IPS-18a (cell line): ENCODE data around the gene C12orf60.

Experiments used
- H3K27ac ChIP-seq: one replicate; pipeline ENCODE4 v1.5.1; 2013; ENCODE audit warnings: low read length
- H3K27me3 ChIP-seq: one replicate; pipeline ENCODE4 v1.6.1; 2013; ENCODE audit warnings: mild to moderate bottlenecking, low read length; ENCODE audit not compliant: control insufficient read depth, insufficient read depth
- H3K36me3 ChIP-seq: one replicate; pipeline ENCODE4 v1.6.1; 2013; ENCODE audit warnings: low read depth, low read length; ENCODE audit not compliant: control insufficient read depth
- H3K4me1 ChIP-seq: one replicate; pipeline ENCODE4 v1.6.1; 2013; ENCODE audit warnings: low read depth, low read length; ENCODE audit not compliant: control insufficient read depth
- H3K4me3 ChIP-seq: one replicate; pipeline ENCODE4 v1.5.1; 2013; ENCODE audit warnings: low read length
- H3K9ac ChIP-seq: one replicate; pipeline ENCODE4 v1.6.1; 2013; ENCODE audit warnings: mild to moderate bottlenecking, low read length, moderate library complexity
- H3K9me3 ChIP-seq: one replicate; pipeline ENCODE4 v1.6.1; 2013; ENCODE audit warnings: low read depth, low read length; ENCODE audit not compliant: control insufficient read depth

The C12orf60 gene

GRCh38 chr12:14814014-14814413 is 10.5 kb downstream of the C12orf60 start, which contains the start of gene SMCO3:
TSS of gene SMCO3 (minus strand) at chr12:14814182. CDS start at chr12:14806680, 7,502 bp downstream.
- no peaks in the 10 kb centered on the region for H3K9me3 ChIP-seq
- no peak within 1 kb of the TSS for H3K4me3 ChIP-seq

GRCh38 chr12:14824012-14824634 is 20.7 kb downstream of the C12orf60 start:
- Histone ChIP-seq H3K4me3 (no peak overlapping the region), H3K27me3 (no peaks in the 10 kb centered on the region), H3K9ac (no peak overlapping the region), H3K36me3 (no peaks in the 10 kb centered on the region), H3K27ac (no peak overlapping the region), H3K9me3 (no peaks in the 10 kb centered on the region), H3K4me1 (peaks cover 4% of the 10 kb centered on the region)

More at GRCh38 chr12:14814014-14814413, 10.5 kb downstream of the C12orf60 start, which contains the start of gene SMCO3:
- Histone ChIP-seq H3K27me3 (no peaks in the 10 kb centered on the region), H3K4me1 (no peaks in the 10 kb centered on the region), H3K36me3 (no peaks in the 10 kb centered on the region), H3K9ac (no peak within 1 kb of the TSS), H3K27ac (no peak within 1 kb of the TSS)

GRCh38 chr12:14825256-14825655 is 21.8 kb downstream of the C12orf60 start:
- Histone ChIP-seq H3K4me3 (no peak overlapping the region), H3K27me3 (no peaks in the 10 kb centered on the region), H3K27ac (no peak overlapping the region), H3K9ac (no peak overlapping the region), H3K9me3 (no peaks in the 10 kb centered on the region), H3K4me1 (peaks cover 4% of the 10 kb centered on the region), H3K36me3 (no peaks in the 10 kb centered on the region)

GRCh38 chr12:14826491-14826890 is 23.0 kb downstream of the C12orf60 start:
- Histone ChIP-seq H3K27me3 (no peaks in the 10 kb centered on the region), H3K4me3 (no peak overlapping the region), H3K4me1 (peaks cover 2% of the 10 kb centered on the region), H3K9me3 (no peaks in the 10 kb centered on the region), H3K27ac (no peak overlapping the region), H3K36me3 (no peaks in the 10 kb centered on the region), H3K9ac (no peak overlapping the region)

GRCh38 chr12:14827043-14827442 is 23.6 kb downstream of the C12orf60 start:
- no peak overlapping the region for H3K4me3 ChIP-seq
- no peak overlapping the region for H3K27ac ChIP-seq
- H3K4me1 ChIP-seq: no peaks in the 10 kb centered on the region
- no peaks in the 10 kb centered on the region for H3K9me3 ChIP-seq
- H3K27me3 ChIP-seq: no peaks in the 10 kb centered on the region
- no peaks in the 10 kb centered on the region for H3K36me3 ChIP-seq
- no peak overlapping the region for H3K9ac ChIP-seq

GRCh38 chr12:14828892-14829291 is 25.4 kb downstream of the C12orf60 start:
- no peaks in the 10 kb centered on the region for H3K27me3 ChIP-seq

GRCh38 chr12:14833336-14833735 is 29.9 kb downstream of the C12orf60 start:
- Histone ChIP-seq H3K9ac (no peak overlapping the region), H3K27ac (no peak overlapping the region), H3K36me3 (no peaks in the 10 kb centered on the region), H3K4me3 (no peak overlapping the region), H3K9me3 (no peaks in the 10 kb centered on the region), H3K4me1 (no peaks in the 10 kb centered on the region), H3K27me3 (no peaks in the 10 kb centered on the region)

More at GRCh38 chr12:14828892-14829291, 25.4 kb downstream of the C12orf60 start:
- H3K9me3 ChIP-seq: no peaks in the 10 kb centered on the region
- no peak overlapping the region for H3K4me3 ChIP-seq
- no peaks in the 10 kb centered on the region for H3K4me1 ChIP-seq
- no peaks in the 10 kb centered on the region for H3K36me3 ChIP-seq
- no peak overlapping the region for H3K27ac ChIP-seq
- no peak overlapping the region for H3K9ac ChIP-seq

GRCh38 chr12:14833952-14834351 is 30.5 kb downstream of the C12orf60 start:
- no peak overlapping the region for H3K27ac ChIP-seq
- no peak overlapping the region for H3K9ac ChIP-seq
- no peaks in the 10 kb centered on the region for H3K4me1 ChIP-seq
- H3K4me3 ChIP-seq: no peak overlapping the region
- no peaks in the 10 kb centered on the region for H3K9me3 ChIP-seq
- no peaks in the 10 kb centered on the region for H3K36me3 ChIP-seq
- H3K27me3 ChIP-seq: no peaks in the 10 kb centered on the region

GRCh38 chr12:14834509-14834908 is 31.0 kb downstream of the C12orf60 start:
- no peaks in the 10 kb centered on the region for H3K36me3 ChIP-seq
- H3K9me3 ChIP-seq: no peaks in the 10 kb centered on the region
- H3K27me3 ChIP-seq: no peaks in the 10 kb centered on the region
- no peak overlapping the region for H3K4me3 ChIP-seq
- H3K4me1 ChIP-seq: no peaks in the 10 kb centered on the region
- H3K9ac ChIP-seq: no peak overlapping the region
- no peak overlapping the region for H3K27ac ChIP-seq

GRCh38 chr12:14836336-14837210 is 33.1 kb downstream of the C12orf60 start:
- Histone ChIP-seq H3K27ac (no peak overlapping the region), H3K36me3 (no peaks in the 10 kb centered on the region), H3K27me3 (no peaks in the 10 kb centered on the region), H3K9ac (no peak overlapping the region), H3K4me3 (no peak overlapping the region), H3K4me1 (no peaks in the 10 kb centered on the region), H3K9me3 (no peaks in the 10 kb centered on the region)

GRCh38 chr12:14839262-14839661 is 35.8 kb downstream of the C12orf60 start:
- no peaks in the 10 kb centered on the region for H3K27me3 ChIP-seq
- no peak overlapping the region for H3K4me3 ChIP-seq
- no peak overlapping the region for H3K27ac ChIP-seq
- H3K36me3 ChIP-seq: no peaks in the 10 kb centered on the region
- H3K4me1 ChIP-seq: no peaks in the 10 kb centered on the region
- no peak overlapping the region for H3K9ac ChIP-seq
- no peaks in the 10 kb centered on the region for H3K9me3 ChIP-seq
